GM12878 (cell line): ENCODE data around the gene IFITM2. TPM values are rescaled to one million over a fixed set of nuclear protein-coding genes. Genes with fewer than 3 reads are reported as not detected.

Experiments
- E2F4 ChIP-seq: IDR thresholded peaks from 2 replicates; pipeline ENCODE4 v1.6.1; 2012; ENCODE audit warnings: low read depth, low read length, improper control_type of control experiment
- EGR1 ChIP-seq, 2 experiments: IDR thresholded peaks; 1 replicate in 1 of 2; 2 replicates in 1 of 2; pipeline ENCODE4 v1.6.1; 2011 to 2012; ENCODE audit warnings: low read depth in 2 of 2, low read length in 2 of 2, borderline replicate concordance in 1 of 2, mild to moderate bottlenecking in 1 of 2, moderate library complexity in 1 of 2
- ETV6 ChIP-seq, 2 experiments: fragments of 450-650 bp in 1 of 2; IDR thresholded peaks in 1 of 2; conservative IDR thresholded peaks in 1 of 2; 2 replicates each; pipeline ENCODE4 v1.6.1; 2014; ENCODE audit warnings: antibody characterized with exemption in 1 of 2, borderline replicate concordance in 1 of 2, low read depth in 1 of 2, mild to moderate bottlenecking in 1 of 2, moderate library complexity in 1 of 2
- HCFC1 ChIP-seq: fragments of 150-350 bp; IDR thresholded peaks from 2 replicates; pipeline ENCODE4 v1.6.1; 2014; ENCODE audit warnings: low read length
- IKZF2 ChIP-seq, 2 experiments: fragments of 450-650 bp; IDR thresholded peaks; 2 replicates each; pipeline ENCODE4 v1.6.1; 2017; ENCODE audit warnings: mild to moderate bottlenecking in 2 of 2, moderate library complexity in 2 of 2
- IRF3 ChIP-seq: fragments of 450-650 bp; IDR thresholded peaks from 2 replicates; pipeline ENCODE4 v1.6.1; 2014; ENCODE audit warnings: mild to moderate bottlenecking
- KAT2A ChIP-seq: conservative IDR thresholded peaks from 2 replicates; pipeline ENCODE4 v1.6.1; 2011; ENCODE audit warnings: low read depth, low read length; ENCODE audit not compliant: control insufficient read depth
- MLLT1 ChIP-seq: fragments of 450-650 bp; IDR thresholded peaks from 2 replicates; pipeline ENCODE4 v1.6.1; 2016; ENCODE audit warnings: mild to moderate bottlenecking
- MTA3 ChIP-seq: IDR thresholded peaks from 2 replicates; pipeline ENCODE4 v1.6.1; 2012; ENCODE audit warnings: low read length, inconsistent platforms, borderline replicate concordance
- PAX8 ChIP-seq: fragments of 450-650 bp; IDR thresholded peaks from 2 replicates; pipeline ENCODE4 v1.6.1; 2017; ENCODE audit warnings: mild to moderate bottlenecking, moderate library complexity
- RELA ChIP-seq: fragments of 450-650 bp; IDR thresholded peaks from 2 replicates; pipeline ENCODE4 v1.8.0; 2014; ENCODE audit warnings: borderline replicate concordance; ENCODE audit not compliant: partially characterized antibody
- RFX5 ChIP-seq: IDR thresholded peaks from 2 replicates; pipeline ENCODE4 v1.6.1; 2011; ENCODE audit warnings: low read depth, low read length, improper control_type of control experiment
- SP1 ChIP-seq: IDR thresholded peaks from one replicate; pipeline ENCODE4 v1.6.1; 2011; ENCODE audit warnings: low read depth, low read length
- ZBED1 ChIP-seq: IDR thresholded peaks from 2 replicates; pipeline ENCODE4 v1.6.1; 2016; ENCODE audit warnings: borderline replicate concordance
- ZBTB11 ChIP-seq: fragments of 450-650 bp; formaldehyde crosslinking; IDR thresholded peaks from 2 replicates; pipeline ENCODE4 v1.5.0; 2022; ENCODE audit warnings: mild to moderate bottlenecking, missing genetic modification characterization
- ZBTB40 ChIP-seq: fragments of 450-650 bp; IDR thresholded peaks from 2 replicates; pipeline ENCODE4 v1.6.1; 2016; ENCODE audit warnings: mild to moderate bottlenecking, moderate library complexity, borderline replicate concordance
- ZNF24 ChIP-seq: fragments of 450-650 bp; IDR thresholded peaks from 2 replicates; pipeline ENCODE4 v1.6.1; 2017; ENCODE audit warnings: antibody characterized with exemption, mild to moderate bottlenecking
- ZSCAN29 ChIP-seq: fragments of 450-650 bp; IDR thresholded peaks from 2 replicates; pipeline ENCODE4 v1.6.1; 2017; ENCODE audit warnings: mild to moderate bottlenecking, moderate library complexity
- polyA plus RNA-seq, 11 experiments: library from polyadenylated mRNA; depleted of rRNA in 4 of 11; unstranded in 6 of 11; stranded (reverse) in 5 of 11; fragments of >200 nt; fragmentation: Nextera tagmentation in 4 of 11; fragmentation: Illumina TruSeq in 1 of 11; extraction: Ambion mirVana in 4 of 11; extraction: Trizol in 1 of 11; gene quantifications; 1 replicate in 1 of 11; 2 replicates in 10 of 11; pipeline versions ENCODE4 v1.2.1 to v1.2.3, GENCODE V29; 2011 to 2016; ENCODE audit warnings: inconsistent platforms in 2 of 11, missing spikeins in 2 of 11, low read depth in 1 of 11
- total RNA-seq, 4 experiments: library from RNA; depleted of rRNA in 3 of 4; stranded (reverse); fragments of >200 nt in 3 of 4; fragmentation: Illumina TruSeq in 1 of 4; extraction: Trizol in 1 of 4; gene quantifications; 2 replicates each; pipeline versions ENCODE4 v1.2.1 to v1.2.3, GENCODE V29; 2013 to 2021

IFITM2 gene
- total and polyA plus RNA-seq, 10 of the 15 experiments (the other 5 are each of a cell fraction or from before 2014, with no cell fraction given), result 116 to 3,672 (median 724) TPM

- no peak for TF ChIP-seq IRF3
- TF ChIP-seq ZBTB11 (CRISPR knock-in tag), result no peak
- TF ChIP-seq KAT2A, result no peak
- TF ChIP-seq PAX8, result no peak
- TF ChIP-seq E2F4, result no peak
- TF ChIP-seq MTA3, result peak; percentile 97
- peak; percentile 94 to 95 for TF ChIP-seq IKZF2 (IDR thresholded peaks at IDR 0.05)
- no peak for TF ChIP-seq HCFC1
- no peak for TF ChIP-seq ZSCAN29
- TF ChIP-seq ZNF24, result peak; percentile 67; the same call in 1 of the 2 replicates
- peak; percentile 52; the same call in 1 of the 2 replicates for TF ChIP-seq MLLT1
- peak in 1 of 2 experiments; percentile 86; a peak in 1 of 4 replicates for TF ChIP-seq ETV6 (conservative IDR thresholded peaks at IDR 0.05 in 1 of 2, IDR thresholded peaks at IDR 0.05 in 1 of 2; ENCODE audit: borderline replicate concordance in 1 of 2, low read depth in 1 of 2)
- no peak for TF ChIP-seq RFX5
- TF ChIP-seq ZBTB40, result no peak; the same call in 1 of the 2 replicates
- TF ChIP-seq RELA, result no peak
- TF ChIP-seq ZBED1, result peak; percentile 75; the same call in 1 of the 2 replicates
- no peak for TF ChIP-seq EGR1 (IDR thresholded peaks at IDR 0.05; ENCODE audit: borderline replicate concordance in 1 of 2, low read depth in 2 of 2, low read length in 2 of 2)
- peak; percentile 66 for TF ChIP-seq SP1
Observed at GRCh38 chr11:269146-269890, 38.3 kb upstream of the IFITM2 start (continued).
